CD1c-positive myeloid dendritic cell (primary cell): Measurements from ENCODE around the gene NINJ2.

ENCODE experiments used
- DNase-seq: peaks from one replicate; pipeline ENCODE4 v3.0.0-alpha.2; 2016; ENCODE audit errors: extremely low spot score

NINJ2 gene

GRCh38 chr12:614411-614970 lies 48.8 kb downstream of the NINJ2 start:
- DNase-seq, result no peak

- no peak for DNase-seq
These were observed 49.2 kb downstream of the NINJ2 start for GRCh38 chr12:613996-614395.

- DNase-seq, result no peak
These were observed 50.4 kb downstream of the NINJ2 start for GRCh38 chr12:612886-613285.

DNA sequence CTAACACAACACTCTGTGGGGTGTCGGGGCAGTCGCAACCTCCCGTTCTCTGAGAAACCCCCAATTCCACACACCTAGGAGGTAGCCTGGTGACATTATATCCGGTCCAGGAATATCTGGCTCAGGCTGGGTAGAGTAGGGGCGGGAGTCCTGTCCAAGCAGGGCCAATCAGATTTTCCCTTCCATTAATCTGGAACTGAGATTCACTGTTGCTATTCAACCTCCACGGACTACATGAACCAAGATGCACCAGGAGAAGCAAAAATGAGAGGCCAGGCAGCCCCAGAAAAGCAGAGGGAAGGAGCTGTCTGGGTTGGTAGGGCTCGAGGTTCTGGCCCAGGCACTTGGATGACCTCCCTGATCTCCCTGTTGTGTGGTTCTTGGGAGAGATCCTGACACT lies 51.0 kb downstream of the NINJ2 start:
- no peak for DNase-seq

GRCh38 chr12:611721-612120 lies 51.5 kb downstream of the NINJ2 start:
- no peak for DNase-seq

GRCh38 chr12:608921-609320 lies 54.3 kb downstream of the NINJ2 start:
- no peak for DNase-seq

DNA sequence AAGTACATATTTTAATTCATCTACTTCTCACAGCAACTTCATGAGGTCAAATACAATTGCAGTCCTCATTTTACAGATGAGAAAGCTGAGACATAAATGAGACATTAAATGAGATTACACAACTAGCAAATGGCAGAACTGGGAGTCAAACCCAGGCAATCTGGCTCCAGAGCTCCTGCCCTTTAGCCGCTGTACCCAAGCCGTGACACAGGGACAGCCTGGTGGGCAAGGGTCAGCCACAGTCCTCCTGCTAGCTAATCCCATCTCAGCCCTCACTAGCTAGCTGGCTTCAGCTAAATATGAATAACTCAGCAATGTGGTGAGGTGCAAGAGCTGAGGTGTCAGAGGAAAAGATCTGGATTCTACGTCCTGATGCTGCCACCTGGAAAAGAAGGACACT lies 54.8 kb downstream of the NINJ2 start:
- DNase-seq, result no peak

- DNase-seq, result no peak
These were observed 55.7 kb downstream of the NINJ2 start for GRCh38 chr12:607541-608001.

GRCh38 chr12:604956-605355 lies 58.3 kb downstream of the NINJ2 start:
- DNase-seq, result no peak

DNA sequence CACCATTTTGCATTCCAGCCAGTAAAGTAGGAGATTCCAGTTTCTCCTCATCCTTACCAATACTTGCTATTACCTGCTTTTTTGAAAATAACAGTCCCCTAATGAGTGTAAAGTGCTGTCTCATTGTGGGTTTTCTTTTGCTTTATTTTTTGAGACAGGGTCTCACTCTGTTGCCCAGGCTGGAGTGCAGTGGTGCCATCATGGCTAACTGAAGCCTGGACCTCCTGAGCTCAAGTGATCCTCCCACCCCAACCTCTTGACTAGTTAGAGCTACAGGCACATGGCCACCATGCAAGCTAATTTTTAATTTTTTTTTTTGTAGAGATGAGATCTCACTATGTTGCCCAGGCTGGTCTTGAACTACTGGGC lies 60.6 kb downstream of the NINJ2 start:
- no peak for DNase-seq

GRCh38 chr12:601976-602699 lies 61.1 kb downstream of the NINJ2 start:
- no peak for DNase-seq

- DNase-seq, result no peak
These were observed 63.5 kb downstream of the NINJ2 start for GRCh38 chr12:599756-600155.

- DNase-seq, result no peak
These were observed 65.2 kb downstream of the NINJ2 start for GRCh38 chr12:597926-598568.

- no peak for DNase-seq
These were observed 69.6 kb downstream of the NINJ2 start for GRCh38 chr12:593396-594270.

DNA sequence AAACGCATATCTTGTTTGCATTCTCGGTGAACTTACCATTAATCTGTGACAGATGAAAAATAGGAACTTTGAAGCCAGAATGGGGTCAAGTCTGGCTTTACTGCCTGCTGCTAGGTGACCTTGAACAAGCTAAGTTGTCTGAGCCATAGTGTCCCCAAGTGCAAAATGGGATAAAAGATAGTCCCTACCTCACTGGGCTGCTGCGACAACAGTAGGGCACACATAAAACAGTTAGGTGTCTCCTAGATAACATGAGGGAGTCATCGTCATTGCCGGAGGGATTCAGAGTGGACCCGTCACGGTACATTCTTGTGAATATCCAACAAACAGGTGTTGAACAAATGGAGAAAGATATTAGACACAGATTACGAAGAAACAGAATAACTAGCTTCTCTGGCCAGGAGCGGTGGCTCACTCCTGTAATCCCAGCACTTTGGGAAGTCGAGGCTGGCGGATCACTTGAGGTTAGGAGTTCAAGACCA lies 71.2 kb downstream of the NINJ2 start:
- DNase-seq, result no peak

DNA sequence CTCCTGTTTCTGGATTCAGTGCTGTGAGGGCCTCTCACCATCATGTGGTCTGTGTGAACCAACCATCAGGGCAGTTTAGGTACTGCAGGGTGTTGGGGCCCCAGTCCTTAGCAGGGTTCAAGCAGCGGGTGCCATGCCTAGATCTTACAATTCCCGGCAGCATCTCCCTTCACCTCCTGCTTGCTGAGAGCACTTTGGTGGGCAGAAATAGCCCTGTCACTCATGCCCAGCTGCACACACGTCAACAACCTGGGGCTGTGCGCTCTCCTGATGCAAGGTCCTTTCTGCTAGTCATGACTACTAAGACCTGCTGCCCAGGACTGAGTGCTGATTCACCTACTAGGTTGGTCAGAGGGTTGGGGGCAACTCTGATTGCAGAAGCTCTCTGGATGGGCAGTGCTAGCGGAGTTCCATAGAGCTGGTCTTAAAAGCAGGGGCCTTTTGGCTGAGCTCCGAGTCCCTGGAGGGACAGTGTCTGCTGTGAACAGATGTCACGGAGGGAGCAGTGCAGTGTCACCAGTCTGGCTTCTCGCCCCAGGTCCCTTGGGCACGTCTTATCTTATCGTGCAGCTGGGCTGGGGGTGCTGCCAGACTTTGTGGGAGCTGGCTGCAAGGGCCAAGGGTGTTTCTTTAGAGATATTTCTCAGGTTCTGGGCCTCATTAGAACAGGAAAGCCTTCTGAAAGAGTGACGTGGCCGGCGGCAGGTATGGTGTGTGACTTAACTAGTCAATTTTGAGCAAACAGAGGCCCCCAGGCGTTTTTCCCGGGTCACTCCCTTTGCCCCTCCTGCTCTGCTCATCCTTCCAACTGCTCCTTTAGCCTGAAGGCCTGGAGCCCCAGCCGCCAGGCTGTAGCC lies 71.8 kb downstream of the NINJ2 start:
- no peak for DNase-seq

DNA sequence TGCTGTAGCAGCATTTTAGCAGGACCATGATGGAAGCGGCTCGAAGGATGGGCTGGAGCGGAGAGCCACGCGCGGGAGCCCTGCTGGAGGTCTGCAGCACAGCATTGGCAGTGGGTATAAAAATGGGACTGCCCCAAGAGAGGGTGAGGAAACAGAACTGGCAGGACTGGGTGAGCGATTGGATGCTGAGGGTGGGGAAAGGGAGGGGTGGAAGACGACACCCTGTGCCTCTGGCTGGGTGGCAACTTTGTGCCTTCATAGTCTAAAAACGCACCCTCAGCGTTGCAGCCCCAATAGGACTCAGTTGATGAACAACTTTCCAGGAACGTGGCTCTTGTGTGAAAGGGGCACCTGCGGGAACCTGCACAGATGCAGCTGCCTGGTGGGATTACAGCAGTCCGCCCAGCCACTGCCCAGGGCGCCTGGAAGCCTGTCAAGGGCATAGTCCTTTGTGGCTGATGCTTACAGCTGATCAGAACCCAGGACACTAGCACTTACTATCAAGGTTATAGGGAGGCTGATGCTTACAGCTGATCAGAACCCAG lies 73.0 kb downstream of the NINJ2 start:
- DNase-seq, result no peak

GRCh38 chr12:588646-589045 lies 74.6 kb downstream of the NINJ2 start:
- DNase-seq, result no peak

DNA sequence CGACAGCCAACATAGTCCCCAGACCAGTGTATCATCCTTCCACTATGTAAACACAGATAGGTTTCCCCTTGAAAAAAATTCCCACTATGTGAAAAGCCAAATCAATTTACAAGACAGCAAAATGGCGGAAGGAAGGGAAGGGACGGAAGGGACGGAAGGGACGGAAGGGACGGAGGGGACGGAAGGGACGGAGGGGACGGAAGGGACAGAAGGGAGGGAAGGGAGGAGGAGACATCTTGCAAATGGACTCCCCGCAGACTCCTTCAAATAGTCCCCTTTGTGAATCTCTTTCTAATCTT lies 75.3 kb downstream of the NINJ2 start:
- DNase-seq, result no peak

- no peak for DNase-seq
These were observed 75.9 kb downstream of the NINJ2 start for GRCh38 chr12:587132-588023.
